ENCODE data around the gene TMEM233.

The TMEM233 gene

GRCh38 chr12:119682639-119683252 lies 89.2 kb downstream of the TMEM233 start:
- TF ChIP-seq USF1 (IDR thresholded peaks at IDR 0.05): no peak
- TF ChIP-seq CREB1 (IDR thresholded peaks at IDR 0.05; ENCODE audit: low read depth): no peak
- TF ChIP-seq ZBTB7A (IDR thresholded peaks at IDR 0.05; ENCODE audit: low read depth): no peak
- no peak for TF ChIP-seq REST (IDR thresholded peaks at IDR 0.05; ENCODE audit: low read depth)
- TF ChIP-seq NFIC (IDR thresholded peaks at IDR 0.05): no peak
- TF ChIP-seq MAX (IDR thresholded peaks at IDR 0.05): no peak
- no peak for TF ChIP-seq TCF12 (IDR thresholded peaks at IDR 0.05; ENCODE audit: low read depth)
- TF ChIP-seq CEBPB (IDR thresholded peaks at IDR 0.05): no peak
- TF ChIP-seq YY1 (IDR thresholded peaks at IDR 0.05; ENCODE audit: low read depth): no peak
- TF ChIP-seq EP300 (IDR thresholded peaks at IDR 0.05; ENCODE audit: borderline replicate concordance): no peak
- TF ChIP-seq TEAD4 (IDR thresholded peaks at IDR 0.05): no peak
- no peak for TF ChIP-seq RAD21 (IDR thresholded peaks at IDR 0.05; ENCODE audit: low read depth)
- TF ChIP-seq FOXM1 (IDR thresholded peaks at IDR 0.05; ENCODE audit: borderline replicate concordance, low read depth): no peak
- no peak for TF ChIP-seq TAF1 (IDR thresholded peaks at IDR 0.05; ENCODE audit: low read depth)
- no peak for TF ChIP-seq EGR1 (IDR thresholded peaks at IDR 0.05)

GRCh38 chr12:119683413-119683812 lies 89.8 kb downstream of the TMEM233 start:
- TF ChIP-seq CEBPB (IDR thresholded peaks at IDR 0.05): no peak
- no peak for TF ChIP-seq REST (IDR thresholded peaks at IDR 0.05; ENCODE audit: low read depth)
- no peak for TF ChIP-seq USF1 (IDR thresholded peaks at IDR 0.05)
- TF ChIP-seq FOXM1 (IDR thresholded peaks at IDR 0.05; ENCODE audit: borderline replicate concordance, low read depth): no peak
- TF ChIP-seq TCF12 (IDR thresholded peaks at IDR 0.05; ENCODE audit: low read depth): no peak
- TF ChIP-seq ZBTB7A (IDR thresholded peaks at IDR 0.05; ENCODE audit: low read depth): no peak
- no peak for TF ChIP-seq TAF1 (IDR thresholded peaks at IDR 0.05; ENCODE audit: low read depth)
- TF ChIP-seq TEAD4 (IDR thresholded peaks at IDR 0.05): no peak
- TF ChIP-seq RAD21 (IDR thresholded peaks at IDR 0.05; ENCODE audit: low read depth): no peak

- TF ChIP-seq TEAD4 (IDR thresholded peaks at IDR 0.05): no peak
- no peak for TF ChIP-seq FOXM1 (IDR thresholded peaks at IDR 0.05; ENCODE audit: borderline replicate concordance, low read depth)
- no peak for TF ChIP-seq CEBPB (IDR thresholded peaks at IDR 0.05)
- no peak for TF ChIP-seq TAF1 (IDR thresholded peaks at IDR 0.05; ENCODE audit: low read depth)
- no peak for TF ChIP-seq ZBTB7A (IDR thresholded peaks at IDR 0.05; ENCODE audit: low read depth)
- TF ChIP-seq YY1 (IDR thresholded peaks at IDR 0.05; ENCODE audit: low read depth): no peak
- no peak for TF ChIP-seq REST (IDR thresholded peaks at IDR 0.05; ENCODE audit: low read depth)
- no peak for TF ChIP-seq USF1 (IDR thresholded peaks at IDR 0.05)
- no peak for TF ChIP-seq RAD21 (IDR thresholded peaks at IDR 0.05; ENCODE audit: low read depth)
- no peak for TF ChIP-seq NFIC (IDR thresholded peaks at IDR 0.05)
- no peak for TF ChIP-seq EP300 (IDR thresholded peaks at IDR 0.05; ENCODE audit: borderline replicate concordance)
- no peak for TF ChIP-seq EGR1 (IDR thresholded peaks at IDR 0.05)
- no peak for TF ChIP-seq CREB1 (IDR thresholded peaks at IDR 0.05; ENCODE audit: low read depth)
- no peak for TF ChIP-seq MAX (IDR thresholded peaks at IDR 0.05)
- no peak for TF ChIP-seq TCF12 (IDR thresholded peaks at IDR 0.05; ENCODE audit: low read depth)
These were observed 90.2 kb downstream of the TMEM233 start for GRCh38 chr12:119683816-119684215.

All from Ishikawa (cell line).